ENCODE measurements around the gene DDAH1. TPM values are rescaled to one million over a fixed set of nuclear protein-coding genes. Genes with fewer than 3 reads are reported as not detected.

Gene DDAH1
- total RNA-seq, 2 donors from 2014 or later: 10.1 to 15.6 TPM

GRCh38 chr1:85297855-85298629, 166.9 kb downstream of the DDAH1 start:
- peak; percentile 78 to 86 for ATAC-seq
- DNase-seq: peak; percentile 42
- intact Hi-C loops (cut with DNase I): no loop called here

- DNase-seq (no peak), ATAC-seq (no peak)
- intact Hi-C loops (cut with DNase I): no loop called here
Measured at GRCh38 chr1:85297538-85297854, 167.5 kb downstream of the DDAH1 start.

- intact Hi-C loops (cut with DNase I): no loop called here
- no peak for ATAC-seq
- no peak for DNase-seq
Measured at GRCh38 chr1:85296980-85297379, 168.0 kb downstream of the DDAH1 start.

GRCh38 chr1:85295654-85296053, 169.3 kb downstream of the DDAH1 start:
- DNase-seq: no peak
- ATAC-seq: no peak
- intact Hi-C loops (cut with DNase I): no loop called here

GRCh38 chr1:85295006-85295431, 169.9 kb downstream of the DDAH1 start:
- no peak for ATAC-seq
- intact Hi-C loops (cut with DNase I): no loop called here
- DNase-seq: no peak

- intact Hi-C loops (cut with DNase I): no loop called here
- DNase-seq: no peak
- no peak for ATAC-seq
Measured at GRCh38 chr1:85290826-85291225, 174.1 kb downstream of the DDAH1 start.

- ATAC-seq: peak; percentile 17 to 38
- intact Hi-C loops (cut with DNase I): no loop called here
- no peak for DNase-seq
Measured at GRCh38 chr1:85289848-85290335, 175.1 kb downstream of the DDAH1 start.

- peak in 1 of 2 donors; percentile 27 for ATAC-seq
- no peak for DNase-seq
- intact Hi-C loops (cut with DNase I): no loop called here
Measured at GRCh38 chr1:85289207-85289847, 175.6 kb downstream of the DDAH1 start.

- ATAC-seq (no peak), DNase-seq (no peak)
- intact Hi-C loops (cut with DNase I): no loop called here
Measured at GRCh38 chr1:85284202-85284601, 180.8 kb downstream of the DDAH1 start.

GRCh38 chr1:85283475-85284199, 181.3 kb downstream of the DDAH1 start:
- ATAC-seq: peak in 1 of 2 donors; percentile 27
- DNase-seq: no peak

GRCh38 chr1:85282424-85282823, 182.5 kb downstream of the DDAH1 start:
- DNase-seq (no peak), ATAC-seq (no peak)
- intact Hi-C loops (cut with DNase I): no loop called here

More at GRCh38 chr1:85283475-85284199, 181.3 kb downstream of the DDAH1 start:
- intact Hi-C loops (cut with DNase I): no loop called here

GRCh38 chr1:85280636-85281035, 184.3 kb downstream of the DDAH1 start:
- DNase-seq (no peak), ATAC-seq (no peak)
- intact Hi-C loops (cut with DNase I): no loop called here

GRCh38 chr1:85279458-85280080, 185.4 kb downstream of the DDAH1 start:
- ATAC-seq (no peak), DNase-seq (no peak)
- intact Hi-C loops (cut with DNase I): no loop called here

- peak in 1 of 2 donors; percentile 5 for ATAC-seq
- peak; percentile 33 for DNase-seq
- intact Hi-C loops (cut with DNase I): no loop called here
Measured at GRCh38 chr1:85278853-85279314, 186.1 kb downstream of the DDAH1 start.

GRCh38 chr1:85277802-85278201, 187.2 kb downstream of the DDAH1 start:
- intact Hi-C loops (cut with DNase I): no loop called here
- ATAC-seq (no peak), DNase-seq (no peak)

- ATAC-seq (no peak), DNase-seq (no peak)
- intact Hi-C loops (cut with DNase I): no loop called here
Measured at GRCh38 chr1:85276978-85277639, 187.8 kb downstream of the DDAH1 start.

- DNase-seq: peak; percentile 99
- peak; percentile 99 for ATAC-seq
- intact Hi-C loops (cut with DNase I): no loop called here
Measured at GRCh38 chr1:85276215-85276977, 188.6 kb downstream of the DDAH1 start, which contains the start of gene BCL10. Gene BCL10 (minus strand): TSS chr1:85276632. CDS start chr1:85276352, 280 bp downstream.

- DNase-seq: no peak
- intact Hi-C loops (cut with DNase I): no loop called here
- peak in 1 of 2 donors; percentile 0 for ATAC-seq
Measured at GRCh38 chr1:85275701-85276214, 189.2 kb downstream of the DDAH1 start.
